ENCODE results near the gene KIT.

KIT gene

GRCh38 chr4:54707406-54707805, 49.6 kb downstream of the KIT start:
- no peak for DNase-seq (ENCODE audit: low read depth)

- no peak for DNase-seq (ENCODE audit: low read depth)
Measured at GRCh38 chr4:54708339-54709279, 50.9 kb downstream of the KIT start.

GRCh38 chr4:54709400-54709799, 51.6 kb downstream of the KIT start:
- DNase-seq (ENCODE audit: low read depth), result peak; percentile 1

GRCh38 chr4:54712206-54712605, 54.4 kb downstream of the KIT start:
- DNase-seq (ENCODE audit: low read depth), result no peak

GRCh38 chr4:54714631-54715030, 56.9 kb downstream of the KIT start:
- no peak for DNase-seq (ENCODE audit: low read depth)

- DNase-seq (ENCODE audit: low read depth), result no peak
Measured at GRCh38 chr4:54716478-54717065, 58.8 kb downstream of the KIT start.

- DNase-seq (ENCODE audit: low read depth), result no peak
Measured at GRCh38 chr4:54717694-54718093, 59.9 kb downstream of the KIT start.

GRCh38 chr4:54719378-54719777, 61.6 kb downstream of the KIT start:
- peak; percentile 1 for DNase-seq (ENCODE audit: low read depth)

- no peak for DNase-seq (ENCODE audit: low read depth)
Measured at GRCh38 chr4:54723220-54723619, 65.5 kb downstream of the KIT start.

GRCh38 chr4:54723820-54724219, 66.1 kb downstream of the KIT start:
- no peak for DNase-seq (ENCODE audit: low read depth)

GRCh38 chr4:54726907-54727306, 69.2 kb downstream of the KIT start:
- DNase-seq (ENCODE audit: low read depth), result no peak

- DNase-seq (ENCODE audit: low read depth), result no peak
Measured at GRCh38 chr4:54727346-54727745, 69.6 kb downstream of the KIT start.

GRCh38 chr4:54728368-54728767, 70.6 kb downstream of the KIT start:
- DNase-seq (ENCODE audit: low read depth), result no peak

GRCh38 chr4:54729256-54729655, 71.5 kb downstream of the KIT start:
- DNase-seq (ENCODE audit: low read depth), result no peak

GRCh38 chr4:54730581-54730980, 72.8 kb downstream of the KIT start:
- DNase-seq (ENCODE audit: low read depth), result no peak

- no peak for DNase-seq (ENCODE audit: low read depth)
Measured at GRCh38 chr4:54731552-54731951, 73.8 kb downstream of the KIT start.

GRCh38 chr4:54731976-54732375, 74.2 kb downstream of the KIT start:
- no peak for DNase-seq (ENCODE audit: low read depth)

GRCh38 chr4:54737421-54737820, 79.7 kb downstream of the KIT start:
- DNase-seq (ENCODE audit: low read depth), result no peak

GRCh38 chr4:54741202-54741601, 83.4 kb downstream of the KIT start:
- DNase-seq (ENCODE audit: low read depth), result no peak

GRCh38 chr4:54742636-54743399, 85.1 kb downstream of the KIT start:
- DNase-seq (ENCODE audit: low read depth), result no peak

GRCh38 chr4:54743562-54743961, 85.8 kb downstream of the KIT start:
- DNase-seq (ENCODE audit: low read depth), result no peak

- no peak for DNase-seq (ENCODE audit: low read depth)
Measured at GRCh38 chr4:54744487-54744886, 86.7 kb downstream of the KIT start.
